HG02981 (cell line): ENCODE measurements around the gene RTP2.

Source experiments
- ATAC-seq: cut with Tn5 transposase; IDR thresholded peaks from one replicate; pipeline ENCODE4 v1.9.1; 2021; ENCODE audit warnings: mild to moderate bottlenecking, moderate library complexity; ENCODE audit not compliant: unreplicated experiment

Gene RTP2

GRCh38 chr3:187702507-187703033, at the start of gene RTP2:
Gene RTP2 (minus strand): TSS chr3:187702557. CDS start chr3:187702128, 429 bp downstream.
- no peak for ATAC-seq

- no peak for ATAC-seq
Measured at GRCh38 chr3:187750513-187751123, 48.3 kb upstream of the RTP2 start.

- no peak for ATAC-seq
Measured at GRCh38 chr3:187750006-187750512, 47.7 kb upstream of the RTP2 start.

GRCh38 chr3:187748050-187748481, 45.7 kb upstream of the RTP2 start:
- ATAC-seq: peak; percentile 52

GRCh38 chr3:187747506-187747905, 45.1 kb upstream of the RTP2 start:
- ATAC-seq: no peak

- ATAC-seq: no peak
Measured at GRCh38 chr3:187746442-187747281, 44.3 kb upstream of the RTP2 start.

- no peak for ATAC-seq
Measured at GRCh38 chr3:187746059-187746441, 43.7 kb upstream of the RTP2 start.

GRCh38 chr3:187745201-187746058, 43.1 kb upstream of the RTP2 start, which contains the start of gene BCL6:
Gene BCL6 (minus strand): TSS chr3:187745468. CDS start chr3:187733693, 11,775 bp downstream.
- ATAC-seq: peak; percentile 58

- no peak for ATAC-seq
Measured at GRCh38 chr3:187744169-187745151, 42.1 kb upstream of the RTP2 start.

GRCh38 chr3:187743195-187744141, 41.1 kb upstream of the RTP2 start:
- ATAC-seq: no peak

- ATAC-seq: no peak
Measured at GRCh38 chr3:187742351-187743171, 40.2 kb upstream of the RTP2 start.

- no peak for ATAC-seq
Measured at GRCh38 chr3:187741403-187742350, 39.3 kb upstream of the RTP2 start.

GRCh38 chr3:187740421-187741399, 38.4 kb upstream of the RTP2 start:
- no peak for ATAC-seq

- peak; percentile 35 for ATAC-seq
Measured at GRCh38 chr3:187739561-187740332, 37.4 kb upstream of the RTP2 start.
